HG02642 (cell line): ENCODE measurements around the gene AGA.

Experiments used
- ATAC-seq: cut with Tn5 transposase; IDR thresholded peaks from one replicate; pipeline ENCODE4 v1.9.1; 2021; ENCODE audit warnings: mild to moderate bottlenecking; ENCODE audit not compliant: unreplicated experiment, poor library complexity

AGA gene

GRCh38 chr4:177393236-177393635 lies 49.0 kb downstream of the AGA start:
- ATAC-seq: no peak

GRCh38 chr4:177391953-177392352 lies 50.3 kb downstream of the AGA start:
- ATAC-seq: no peak

GRCh38 chr4:177391287-177391686 lies 51.0 kb downstream of the AGA start:
- ATAC-seq: no peak

- ATAC-seq: no peak
Measured at GRCh38 chr4:177386278-177386815, 55.9 kb downstream of the AGA start.

GRCh38 chr4:177385576-177386277 lies 56.5 kb downstream of the AGA start:
- ATAC-seq: no peak

GRCh38 chr4:177384856-177385397 lies 57.3 kb downstream of the AGA start:
- no peak for ATAC-seq

- ATAC-seq: no peak
Measured at GRCh38 chr4:177381762-177382310, 60.4 kb downstream of the AGA start.
